ENCODE data around the gene PLEKHN1.

PLEKHN1 gene

GRCh38 chr1:978835-979743 lies 12.8 kb downstream of the PLEKHN1 start:
- in situ Hi-C loops (cut with HindIII; ENCODE audit: low pct_ligation_motif_present, low sequenced_read_pairs): no loop called here

DNA sequence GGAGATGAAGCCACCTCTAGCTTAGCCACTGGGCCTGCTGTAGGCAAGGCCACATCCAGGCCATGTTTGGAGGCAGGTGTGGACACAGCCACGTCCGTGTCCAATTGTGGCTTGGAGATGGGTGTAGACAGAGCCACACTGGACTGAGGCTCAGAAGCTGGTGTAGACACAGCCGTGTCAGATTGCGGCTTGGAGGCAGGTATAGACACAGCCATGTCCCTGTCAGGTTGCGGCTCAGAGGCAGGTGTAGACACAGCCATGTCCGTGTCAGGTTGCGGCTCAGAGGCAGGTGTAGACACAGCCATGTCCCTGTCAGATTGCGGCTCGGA lies 13.4 kb downstream of the PLEKHN1 start:
- Histone ChIP-seq H3K36me3 (replicated peaks) (no peaks in the 10 kb centered on the region), H3K27me3 (replicated peaks) (peaks cover 3% of the 10 kb centered on the region), H3K27ac (no peak overlapping the region), H3K4me3 (ENCODE audit: low read depth, low read length) (no peak overlapping the region)
- in situ Hi-C loops (cut with HindIII; ENCODE audit: low pct_ligation_motif_present, low sequenced_read_pairs): no loop called here
- DNase-seq: no peak
- TF ChIP-seq, protein P1, sequence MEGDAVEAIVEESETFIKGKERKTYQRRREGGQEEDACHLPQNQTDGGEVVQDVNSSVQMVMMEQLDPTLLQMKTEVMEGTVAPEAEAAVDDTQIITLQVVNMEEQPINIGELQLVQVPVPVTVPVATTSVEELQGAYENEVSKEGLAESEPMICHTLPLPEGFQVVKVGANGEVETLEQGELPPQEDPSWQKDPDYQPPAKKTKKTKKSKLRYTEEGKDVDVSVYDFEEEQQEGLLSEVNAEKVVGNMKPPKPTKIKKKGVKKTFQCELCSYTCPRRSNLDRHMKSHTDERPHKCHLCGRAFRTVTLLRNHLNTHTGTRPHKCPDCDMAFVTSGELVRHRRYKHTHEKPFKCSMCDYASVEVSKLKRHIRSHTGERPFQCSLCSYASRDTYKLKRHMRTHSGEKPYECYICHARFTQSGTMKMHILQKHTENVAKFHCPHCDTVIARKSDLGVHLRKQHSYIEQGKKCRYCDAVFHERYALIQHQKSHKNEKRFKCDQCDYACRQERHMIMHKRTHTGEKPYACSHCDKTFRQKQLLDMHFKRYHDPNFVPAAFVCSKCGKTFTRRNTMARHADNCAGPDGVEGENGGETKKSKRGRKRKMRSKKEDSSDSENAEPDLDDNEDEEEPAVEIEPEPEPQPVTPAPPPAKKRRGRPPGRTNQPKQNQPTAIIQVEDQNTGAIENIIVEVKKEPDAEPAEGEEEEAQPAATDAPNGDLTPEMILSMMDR (IDR thresholded peaks at IDR 0.05; ENCODE audit: low read depth, low read length, missing control alignments): no peak

More at GRCh38 chr1:978835-979743, 12.8 kb downstream of the PLEKHN1 start:
- Histone ChIP-seq H3K27me3 (replicated peaks) (peaks cover 3% of the 10 kb centered on the region), H3K36me3 (replicated peaks) (no peaks in the 10 kb centered on the region), H3K4me3 (ENCODE audit: low read depth, low read length) (no peak overlapping the region), H3K27ac (no peak overlapping the region)
- DNase-seq: no peak
- TF ChIP-seq, protein P1 (IDR thresholded peaks at IDR 0.05; ENCODE audit: low read depth, low read length, missing control alignments): no peak

GRCh38 chr1:980137-980571 lies 13.9 kb downstream of the PLEKHN1 start:
- no peak overlapping the region for H3K27ac ChIP-seq
- in situ Hi-C loops (cut with HindIII; ENCODE audit: low pct_ligation_motif_present, low sequenced_read_pairs): no loop called here
- H3K27me3 ChIP-seq (replicated peaks): peaks cover 3% of the 10 kb centered on the region
- H3K4me3 ChIP-seq (ENCODE audit: low read depth, low read length): no peak overlapping the region
- H3K36me3 ChIP-seq (replicated peaks): no peaks in the 10 kb centered on the region
- DNase-seq: no peak
- TF ChIP-seq, protein P1 (IDR thresholded peaks at IDR 0.05; ENCODE audit: low read depth, low read length, missing control alignments): no peak

DNA sequence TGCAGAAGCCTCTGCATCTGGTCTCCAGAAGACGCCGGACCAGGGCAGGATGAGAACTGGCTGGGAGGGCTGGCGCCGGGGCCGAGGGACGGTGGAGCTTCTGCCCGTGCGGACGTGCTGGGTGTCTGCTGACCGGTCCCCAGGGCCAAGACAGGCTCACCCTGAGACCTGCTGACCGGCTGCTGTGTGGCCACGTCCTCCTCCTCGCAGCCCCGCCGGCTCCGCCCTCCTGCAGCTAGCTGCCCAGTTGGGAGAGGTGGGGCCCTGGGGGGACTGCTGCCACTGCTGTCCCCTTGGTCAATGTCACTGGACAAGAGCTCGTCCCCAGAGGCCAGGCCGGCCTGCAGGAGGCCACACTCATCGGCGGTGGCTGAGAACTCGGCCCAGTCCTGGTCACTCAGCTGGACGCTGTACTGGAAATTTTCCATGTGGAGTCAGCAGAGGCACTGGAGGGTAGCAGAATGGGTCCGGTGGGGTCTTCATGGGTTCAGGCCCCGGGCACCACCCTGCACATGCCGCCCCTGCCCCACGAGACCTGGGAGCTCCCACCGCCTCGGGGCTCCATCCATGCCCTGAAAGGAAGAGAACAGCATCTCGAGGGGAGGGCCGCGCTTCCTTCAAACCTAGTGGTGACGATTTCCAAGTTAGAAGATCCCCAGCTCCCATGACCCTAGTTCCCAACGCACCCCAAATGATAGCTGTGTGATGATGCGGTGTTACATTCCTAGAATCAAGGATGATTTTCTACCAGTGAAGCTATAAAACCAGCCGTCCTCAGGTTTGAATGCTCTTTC lies 14.5 kb downstream of the PLEKHN1 start:
- DNase-seq: no peak
- Histone ChIP-seq H3K4me3 (ENCODE audit: low read depth, low read length) (no peak overlapping the region), H3K27ac (no peak overlapping the region), H3K36me3 (replicated peaks) (no peaks in the 10 kb centered on the region), H3K27me3 (replicated peaks) (peaks cover 3% of the 10 kb centered on the region)
- in situ Hi-C loops (cut with HindIII; ENCODE audit: low pct_ligation_motif_present, low sequenced_read_pairs): no loop called here
- TF ChIP-seq, protein P1 (IDR thresholded peaks at IDR 0.05; ENCODE audit: low read depth, low read length, missing control alignments): no peak

- Histone ChIP-seq H3K4me3 (ENCODE audit: low read depth, low read length) (no peak overlapping the region), H3K36me3 (replicated peaks) (no peaks in the 10 kb centered on the region), H3K27me3 (replicated peaks) (peaks cover 3% of the 10 kb centered on the region), H3K27ac (no peak overlapping the region)
- no peak for DNase-seq
- TF ChIP-seq, protein P1 (IDR thresholded peaks at IDR 0.05; ENCODE audit: low read depth, low read length, missing control alignments): no peak
- in situ Hi-C loops (cut with HindIII; ENCODE audit: low pct_ligation_motif_present, low sequenced_read_pairs): no loop called here
These were observed 15.2 kb downstream of the PLEKHN1 start for GRCh38 chr1:981491-981954.
